ENCODE data around the gene MYO1A.
"Not testable (repeated sequence)": the region's sequence is repeated elsewhere in the genome, so short reads cannot be mapped to it uniquely, and the experiment has no call there.

MYO1A gene

DNA sequence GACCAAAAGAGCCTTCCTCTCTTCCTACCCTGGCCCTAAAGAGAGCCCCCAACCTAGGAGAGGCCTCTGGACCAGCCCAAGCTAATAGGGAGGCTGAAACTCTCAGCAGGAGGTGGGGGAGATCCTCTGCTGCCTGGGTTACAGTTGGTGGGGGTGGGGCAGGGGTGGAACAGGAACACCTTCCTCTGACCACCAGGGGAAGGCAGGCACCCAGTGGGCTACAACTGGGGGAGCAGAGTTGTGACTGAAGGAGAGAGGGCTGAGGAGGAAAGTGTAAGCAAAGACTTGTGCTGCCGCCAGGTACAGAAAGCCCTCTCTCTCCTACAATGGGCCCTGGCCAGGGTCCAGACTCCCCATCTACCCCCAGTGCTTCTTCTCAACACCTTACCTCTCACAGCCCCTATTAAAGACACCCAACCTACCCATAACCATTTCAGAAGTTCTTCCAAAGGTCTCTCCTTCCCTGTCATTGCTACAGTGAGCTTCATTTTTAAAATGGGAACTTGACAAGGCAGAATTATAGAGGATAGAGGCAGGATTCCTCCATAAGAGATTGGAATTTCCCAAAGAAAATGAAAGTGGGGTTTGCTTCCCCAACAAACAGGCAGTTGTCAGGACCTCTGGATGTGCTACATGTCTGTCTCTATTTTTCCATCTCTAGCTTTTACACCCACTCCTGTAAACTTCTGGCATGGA, 1.4 kb downstream of the MYO1A start:
- no peak for FAIRE-seq
- no peak for DNase-seq (ENCODE audit: low spot score)

DNA sequence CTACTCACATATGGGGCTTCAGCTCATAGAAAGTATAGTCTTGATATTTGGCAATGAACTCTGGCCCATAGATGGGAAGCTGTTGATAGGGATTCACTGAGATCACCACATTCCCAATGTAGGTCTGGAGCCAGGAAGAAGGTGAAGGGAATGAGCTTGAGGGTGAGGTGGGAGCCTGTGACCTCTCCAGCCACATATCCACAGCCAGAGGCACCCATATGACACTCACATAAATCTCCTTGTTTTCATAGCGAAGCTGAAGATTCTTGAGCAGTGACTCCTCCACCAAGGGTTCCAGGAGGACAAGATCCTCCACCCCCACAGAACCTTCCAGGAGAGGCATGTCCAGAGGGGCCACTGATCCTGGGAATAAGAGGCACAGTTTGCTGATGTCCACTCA, 1.9 kb downstream of the MYO1A start:
- FAIRE-seq (no peak), DNase-seq (ENCODE audit: low spot score) (peak; percentile 20)

DNA sequence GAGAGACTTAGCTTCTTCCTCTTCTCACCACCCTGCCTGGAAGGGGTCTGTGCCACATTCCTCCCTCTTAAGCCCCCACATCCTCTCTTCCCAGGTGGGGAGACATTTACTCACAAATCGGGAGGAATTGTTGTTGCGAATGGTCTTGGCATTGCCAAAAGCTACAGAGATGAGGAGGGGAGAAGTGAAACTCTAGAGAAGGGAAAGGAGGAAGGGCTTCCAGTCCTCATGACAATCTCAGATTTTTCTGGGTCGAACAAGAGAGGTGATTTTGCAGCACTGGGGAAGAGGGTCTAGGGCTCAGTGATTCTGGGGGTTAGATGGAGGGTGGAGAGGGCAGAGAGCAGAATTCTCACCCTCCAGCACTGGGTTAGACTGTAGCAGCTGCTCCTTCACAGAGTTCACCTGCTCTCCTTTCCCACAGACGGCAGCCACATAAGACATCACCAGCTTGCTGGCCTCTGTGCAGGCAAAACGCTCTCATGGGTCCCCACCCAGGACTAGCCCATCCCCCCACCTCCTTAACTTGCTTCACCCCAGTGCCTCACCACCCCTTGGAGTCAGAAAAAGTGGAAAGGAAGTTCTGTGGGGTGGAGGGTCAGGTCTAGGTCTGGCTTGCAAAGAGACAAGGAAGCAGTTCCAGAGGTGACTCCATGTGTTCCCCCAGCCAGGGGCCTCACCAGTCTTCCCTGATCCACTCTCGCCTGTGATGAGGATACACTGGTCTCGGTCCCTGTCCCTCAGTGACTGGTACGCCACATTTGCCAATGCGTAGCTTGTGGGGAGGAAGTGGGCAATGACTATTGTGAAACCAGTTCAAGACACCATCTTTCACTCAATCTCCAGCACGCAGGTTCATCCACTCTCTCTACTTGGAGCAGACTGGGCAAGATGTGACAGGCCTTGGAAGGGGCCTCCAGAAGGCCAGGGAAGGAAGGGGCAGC, 2.7 kb downstream of the MYO1A start:
- DNase-seq (ENCODE audit: low spot score) = no peak
- FAIRE-seq = no peak

DNA sequence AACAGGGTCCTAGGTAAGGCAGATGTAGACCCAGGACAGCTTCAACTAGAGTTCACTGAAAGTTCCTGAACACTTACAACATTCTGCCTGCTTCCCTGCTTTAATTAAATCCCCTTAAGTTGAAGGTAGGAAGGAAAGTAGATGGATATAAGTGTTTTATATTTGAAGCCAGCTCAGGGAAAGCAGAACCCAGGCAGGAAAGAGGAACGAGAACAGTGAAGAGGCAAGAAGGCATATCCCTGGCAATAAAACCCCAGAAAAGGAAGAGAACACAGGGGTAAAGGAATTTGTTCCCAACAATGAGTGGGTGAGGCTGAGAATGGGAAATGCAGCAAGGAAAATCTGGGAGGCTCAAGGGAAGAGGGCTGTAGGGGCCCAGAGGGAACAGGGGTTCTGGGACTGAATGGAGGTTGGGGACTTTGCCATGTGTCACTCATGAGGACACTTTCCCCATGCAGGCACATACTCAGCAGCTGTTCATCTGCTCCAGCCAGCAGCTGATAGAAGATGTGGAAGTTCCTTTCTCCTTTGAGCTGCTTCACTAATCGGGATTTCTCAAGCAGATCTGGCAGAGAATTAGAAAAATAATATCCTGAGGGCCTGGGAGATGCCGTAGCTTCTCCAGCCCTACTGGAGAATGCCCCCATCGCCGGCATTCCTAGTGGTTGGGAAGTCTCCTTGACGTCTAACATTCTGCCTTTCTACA, 3.7 kb downstream of the MYO1A start:
- FAIRE-seq = no peak
- DNase-seq (ENCODE audit: low spot score) = no peak

DNA sequence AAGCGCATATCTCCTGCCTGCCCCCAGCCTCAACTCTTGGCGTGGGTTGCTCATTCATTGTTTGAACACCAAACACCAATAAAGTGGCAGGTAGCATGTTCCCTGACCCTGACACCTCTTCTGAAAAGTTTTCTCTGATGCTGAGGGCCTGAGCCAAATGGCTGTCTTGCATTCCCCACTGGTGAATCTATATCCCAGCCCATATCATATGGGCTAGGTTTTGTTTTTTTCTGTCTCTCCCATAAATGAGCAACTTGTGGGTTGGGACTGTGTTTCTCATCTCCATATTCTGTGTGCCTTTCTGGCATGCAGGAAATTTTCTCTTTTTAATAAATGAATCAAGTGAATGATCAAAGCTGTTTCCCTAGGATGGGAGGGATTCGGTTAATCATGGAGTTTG, 5.0 kb downstream of the MYO1A start:
- FAIRE-seq = no peak
- no peak for DNase-seq (ENCODE audit: low spot score)

DNA sequence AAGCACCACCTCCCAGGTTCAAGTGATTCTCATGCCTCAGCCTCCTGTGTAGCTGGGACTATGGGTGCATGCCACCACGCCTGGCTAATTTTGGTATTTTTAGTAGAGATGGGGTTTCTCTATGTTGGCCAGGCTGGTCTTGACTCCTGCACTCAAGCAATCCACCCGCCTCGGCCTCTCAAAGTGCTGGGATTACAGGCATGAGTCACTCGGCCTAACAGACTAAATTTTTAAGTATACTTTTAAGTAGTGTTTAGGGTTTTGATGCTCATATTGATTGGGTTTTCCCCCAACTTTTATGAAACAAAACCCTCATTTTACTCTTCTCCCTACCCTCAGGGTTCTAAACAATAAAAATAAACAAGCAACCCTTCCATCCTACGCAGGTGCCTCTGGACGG, 5.5 kb downstream of the MYO1A start:
- DNase-seq (ENCODE audit: low spot score) (no peak), FAIRE-seq (no peak)

DNA sequence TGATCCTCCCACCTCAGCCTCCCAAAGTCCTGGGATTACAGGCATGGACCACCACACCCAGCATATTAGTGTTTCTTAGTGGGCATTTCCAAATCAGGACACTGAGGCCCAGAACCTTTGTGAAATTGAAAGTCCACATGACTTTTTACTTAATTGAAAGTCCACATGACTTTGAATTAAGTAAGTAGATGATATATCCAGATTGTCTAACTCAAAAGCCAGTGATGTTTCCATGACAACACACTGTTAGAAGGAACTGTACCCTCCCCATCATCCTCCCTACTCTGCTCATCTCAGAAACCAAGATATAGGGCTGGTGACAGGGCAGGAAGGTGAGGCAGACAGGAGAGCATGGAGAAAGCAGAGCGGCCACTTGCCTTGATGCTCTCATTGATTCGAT, 7.2 kb downstream of the MYO1A start:
- no peak for DNase-seq (ENCODE audit: low spot score)
- no peak for FAIRE-seq

DNA sequence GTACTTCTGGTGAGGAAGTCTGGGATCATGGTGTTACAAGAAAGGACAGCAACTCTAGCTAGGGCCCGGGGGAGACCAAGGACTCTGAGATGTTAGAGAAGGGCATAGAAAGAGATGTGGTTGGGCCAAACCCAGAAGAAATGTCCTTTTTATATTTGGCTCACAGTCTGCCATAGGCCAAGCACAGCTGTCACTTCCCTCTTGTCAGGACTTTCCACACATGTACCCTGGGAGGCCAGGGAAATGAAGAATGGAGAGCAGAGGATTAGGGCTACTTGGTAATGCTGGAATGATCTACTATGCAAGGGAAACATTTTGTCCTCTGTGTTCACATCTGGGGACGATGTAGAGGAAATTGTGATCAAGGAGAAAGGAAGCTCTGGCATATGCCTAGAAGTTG, 9.2 kb downstream of the MYO1A start:
- no peak for FAIRE-seq

DNA sequence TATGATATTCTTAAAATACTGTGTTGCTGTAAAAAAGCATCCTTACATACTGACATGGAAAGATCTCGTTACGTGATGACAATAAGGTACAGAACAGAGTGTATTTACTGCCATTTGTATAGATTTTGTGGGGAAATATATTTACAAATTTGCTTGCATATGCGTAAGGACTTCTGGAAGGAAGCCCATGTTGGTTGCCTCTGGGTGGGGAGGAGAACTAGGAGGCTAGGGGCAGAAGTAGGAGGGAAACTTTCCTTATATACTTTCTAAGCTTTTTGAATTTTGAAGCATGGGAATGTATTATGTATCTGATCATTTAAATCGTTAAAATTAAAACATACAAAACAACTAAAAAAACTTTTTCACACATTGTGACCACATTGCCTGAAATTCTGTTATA, 9.7 kb downstream of the MYO1A start:
- DNase-seq (ENCODE audit: low spot score) (no peak), FAIRE-seq (no peak)

More for the DNA sequence above, 9.2 kb downstream of the MYO1A start:
- DNase-seq (ENCODE audit: low spot score) = no peak

DNA sequence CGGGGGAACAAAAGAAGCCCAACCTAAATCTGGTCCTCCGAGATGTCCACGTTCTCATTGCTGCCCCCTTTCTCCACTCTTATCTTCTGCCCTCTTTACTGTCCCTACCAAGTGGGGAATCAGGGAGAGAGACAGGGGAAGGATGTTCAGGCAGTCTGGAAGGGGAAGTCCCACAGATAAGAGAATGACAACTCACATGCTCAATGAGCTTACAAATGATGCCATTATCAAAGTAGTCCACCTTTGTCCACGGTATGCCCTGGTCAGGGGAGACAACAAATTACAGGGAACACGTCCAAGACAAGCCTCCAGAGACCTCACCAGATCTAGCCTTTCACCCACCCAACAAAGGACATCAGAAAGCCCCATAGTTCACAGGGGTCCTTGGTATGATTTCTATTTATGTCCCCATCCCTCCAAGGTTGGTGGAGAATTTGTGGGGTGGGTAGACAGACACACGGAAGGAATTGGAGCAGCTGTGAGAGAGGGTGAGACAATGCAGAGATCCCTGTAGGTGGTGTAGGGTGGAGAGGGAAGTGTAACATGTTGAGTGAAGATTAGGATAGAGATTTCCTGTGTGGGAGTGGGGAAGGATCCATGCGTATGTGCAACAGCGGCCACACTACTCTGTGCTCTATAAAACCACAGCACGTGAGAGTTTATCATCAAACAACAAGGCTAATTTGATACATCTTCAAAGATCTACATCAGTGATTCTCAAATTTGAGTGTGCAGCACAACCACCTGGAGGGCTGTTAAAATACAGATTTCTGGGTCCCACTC, 10.7 kb downstream of the MYO1A start:
- DNase-seq (ENCODE audit: low spot score) = no peak
- FAIRE-seq = no peak

DNA sequence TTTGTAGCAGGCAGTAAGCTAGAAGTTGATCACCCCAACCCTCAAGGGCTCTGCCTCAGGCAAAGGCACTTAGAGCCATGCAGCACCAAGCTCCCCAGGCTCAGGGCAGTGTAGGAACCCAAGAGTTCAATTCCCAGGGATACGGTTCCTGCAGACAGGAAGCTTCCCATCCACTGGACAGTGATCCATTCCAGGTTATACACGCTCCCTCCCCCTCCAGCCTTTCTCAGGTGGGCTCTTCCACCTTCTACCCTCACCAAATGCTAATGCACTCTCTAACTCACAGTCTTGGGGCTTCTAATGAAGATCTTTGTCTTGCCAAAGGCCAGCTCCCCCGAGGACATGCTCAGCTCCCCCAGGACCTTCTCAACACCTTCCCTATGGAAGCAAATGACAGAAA, 12.7 kb downstream of the MYO1A start:
- DNase-seq (ENCODE audit: low spot score) = no peak
- no peak for FAIRE-seq

DNA sequence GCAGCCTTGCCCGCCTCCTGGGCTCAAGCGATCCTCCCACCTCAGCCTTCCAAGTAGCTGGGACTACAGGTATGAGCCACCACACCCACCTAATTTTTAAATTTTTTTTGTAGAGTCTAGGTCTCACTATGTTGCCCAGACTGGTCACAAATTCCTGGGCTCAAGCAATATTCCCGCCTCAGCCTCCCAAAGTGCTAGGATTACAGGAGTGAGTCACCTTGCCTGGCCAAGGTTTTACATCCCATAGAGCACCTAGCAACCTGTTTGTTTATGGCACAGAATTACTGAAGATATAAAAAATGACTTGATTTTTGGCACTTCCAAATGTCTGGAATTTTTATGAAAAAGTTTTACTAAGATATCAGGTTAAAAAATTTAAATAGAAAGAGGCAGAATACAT, 16.5 kb downstream of the MYO1A start:
- DNase-seq (ENCODE audit: low spot score) = no peak
- FAIRE-seq = no peak

DNA sequence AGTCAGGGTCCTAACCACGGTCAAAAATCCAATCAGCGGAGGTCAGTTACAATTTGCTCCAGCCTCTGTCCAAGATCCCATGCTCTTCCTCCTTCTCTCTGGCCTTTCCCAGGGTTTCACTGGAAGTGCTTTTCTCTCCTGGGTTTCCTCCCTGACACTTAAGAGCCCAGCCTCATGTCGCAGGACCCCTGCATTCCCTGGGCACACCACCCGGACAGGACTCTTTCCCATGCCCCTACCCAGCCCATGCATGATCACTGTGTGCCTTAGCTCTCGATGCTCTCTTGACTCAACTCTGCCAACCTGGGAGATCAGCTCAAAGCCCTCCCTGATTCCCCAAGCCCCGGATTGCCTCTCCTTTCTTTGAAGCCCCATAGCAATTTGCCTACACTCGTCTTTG, 18.1 kb downstream of the MYO1A start:
- FAIRE-seq (no peak), DNase-seq (ENCODE audit: low spot score) (no peak)

DNA sequence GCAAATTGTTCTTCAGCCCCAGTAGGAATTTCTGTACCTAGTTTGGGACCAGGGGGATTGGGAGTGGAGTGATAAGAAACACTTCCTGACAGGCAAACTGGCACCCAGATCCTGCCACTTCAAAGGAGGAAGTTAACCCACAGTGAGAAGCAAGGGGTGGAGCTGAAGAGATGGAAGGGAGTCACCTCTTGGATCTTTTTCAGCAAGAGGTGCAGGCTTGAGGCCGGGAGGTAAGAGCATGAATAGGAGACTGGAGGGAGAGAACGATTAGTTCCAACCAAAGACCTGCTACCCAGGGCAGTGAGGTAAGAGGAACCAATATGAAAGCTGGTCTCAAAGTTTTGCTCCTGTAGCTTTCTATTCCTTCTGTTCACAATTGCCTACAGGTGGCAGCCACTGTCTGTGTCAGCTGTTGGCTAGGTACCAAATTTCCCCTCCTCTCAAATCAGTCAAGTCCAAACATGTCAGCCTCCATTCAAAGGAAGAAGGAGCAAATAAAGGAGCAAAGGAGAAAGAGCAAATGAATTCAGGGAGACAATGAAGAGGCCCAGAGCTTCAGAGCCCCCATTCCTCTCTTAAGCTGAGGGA, 18.7 kb downstream of the MYO1A start:
- DNase-seq (ENCODE audit: low spot score) (no peak), FAIRE-seq (no peak)

DNA sequence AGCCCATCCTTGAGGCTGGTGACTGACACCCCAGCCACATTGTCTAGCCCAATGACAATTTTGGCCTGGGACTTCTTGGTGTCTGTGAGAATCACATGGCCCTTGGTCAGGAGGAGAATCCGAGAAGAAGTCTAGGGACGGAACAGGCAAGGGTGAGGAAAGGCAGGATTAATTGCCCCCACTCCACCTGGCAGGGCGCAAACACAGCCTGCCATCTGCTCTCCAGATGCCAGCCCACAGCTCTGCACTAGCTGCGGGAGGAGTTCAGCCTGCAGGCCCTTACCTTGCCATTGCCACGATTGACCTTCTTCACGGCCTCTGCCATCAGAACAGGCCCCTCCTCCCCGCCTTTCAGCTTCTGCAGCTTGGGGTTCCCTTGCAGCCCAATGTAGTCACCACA, 20.5 kb downstream of the MYO1A start:
- FAIRE-seq (no peak), DNase-seq (ENCODE audit: low spot score) (no peak)

DNA sequence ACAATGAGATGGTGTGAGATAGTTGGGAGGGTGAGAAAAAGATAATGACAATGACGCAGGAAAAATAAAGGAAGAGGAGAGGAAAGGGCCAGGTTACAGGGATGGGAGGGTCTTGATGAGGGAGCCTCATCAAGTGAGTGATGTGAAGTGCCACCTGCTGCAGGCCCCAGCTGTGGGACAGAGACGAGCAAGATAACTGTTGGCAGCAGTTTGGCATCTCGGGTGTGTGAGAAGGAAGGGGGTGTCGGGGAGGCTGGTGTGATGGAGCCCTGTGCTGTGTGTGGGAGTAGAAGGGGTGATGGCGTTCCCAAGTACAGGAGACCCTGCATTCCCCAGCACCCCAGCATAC, 22.1 kb downstream of the MYO1A start:
- FAIRE-seq = no peak
- no peak for DNase-seq (ENCODE audit: low spot score)

DNA sequence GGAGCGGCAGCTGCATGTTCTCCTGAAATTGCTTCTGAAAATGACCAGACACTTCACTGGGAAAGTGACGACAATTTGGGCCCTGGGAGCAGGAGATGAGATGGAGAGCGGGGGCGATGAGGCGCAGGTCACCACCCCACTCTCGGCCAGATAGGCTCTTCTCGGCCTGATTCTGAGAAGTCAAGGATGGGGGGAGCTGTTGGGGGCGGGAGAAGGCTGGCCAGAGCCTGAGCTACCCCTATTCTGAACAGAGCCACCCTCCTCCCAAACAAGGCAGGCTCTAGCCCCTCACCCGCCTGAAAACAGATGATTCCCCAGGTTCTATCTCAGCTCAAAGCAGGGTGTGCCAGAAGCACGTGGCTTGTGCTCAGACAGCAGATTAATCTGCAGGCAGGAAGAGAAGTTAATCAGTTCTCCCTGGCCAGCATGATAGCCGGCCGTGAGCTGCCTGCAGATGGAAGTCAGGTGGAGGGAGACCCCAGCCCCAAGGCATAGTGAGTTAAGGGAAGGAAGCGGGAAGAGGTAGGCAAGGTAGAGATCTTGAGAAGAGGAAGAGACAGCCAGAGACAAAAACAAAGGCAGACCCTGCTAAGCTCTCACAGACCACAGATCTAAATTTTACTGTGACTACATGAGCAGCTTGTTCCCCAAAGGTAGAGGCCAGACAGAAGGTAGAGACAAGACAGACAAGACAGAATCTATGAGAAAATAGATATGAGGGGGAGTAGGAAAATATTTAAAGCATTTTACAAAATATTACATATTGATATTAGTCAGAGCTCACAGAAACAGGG, 22.7 kb downstream of the MYO1A start:
- FAIRE-seq = no peak
- DNase-seq (ENCODE audit: low spot score) = no peak

DNA sequence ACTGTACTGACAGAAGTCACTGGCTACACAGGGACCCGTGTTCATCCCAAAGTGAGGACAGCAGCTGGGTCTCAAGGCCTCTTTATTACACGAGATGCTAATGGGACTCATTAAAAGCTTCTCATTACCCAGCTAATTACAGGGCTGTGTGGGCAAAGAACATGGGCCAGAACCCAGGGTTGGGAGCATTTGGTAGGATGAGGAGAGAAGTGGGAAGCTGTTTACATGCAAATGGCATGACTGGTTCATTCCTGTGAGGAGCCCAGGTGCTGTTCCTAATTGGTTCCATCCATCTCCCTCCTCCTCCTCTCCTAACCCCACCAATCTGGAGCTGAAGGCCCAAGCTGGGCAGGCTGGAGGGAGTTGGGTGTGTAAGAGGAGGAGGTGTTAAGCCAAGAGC, 24.7 kb downstream of the MYO1A start:
- no peak for FAIRE-seq
- no peak for DNase-seq (ENCODE audit: low spot score)

DNA sequence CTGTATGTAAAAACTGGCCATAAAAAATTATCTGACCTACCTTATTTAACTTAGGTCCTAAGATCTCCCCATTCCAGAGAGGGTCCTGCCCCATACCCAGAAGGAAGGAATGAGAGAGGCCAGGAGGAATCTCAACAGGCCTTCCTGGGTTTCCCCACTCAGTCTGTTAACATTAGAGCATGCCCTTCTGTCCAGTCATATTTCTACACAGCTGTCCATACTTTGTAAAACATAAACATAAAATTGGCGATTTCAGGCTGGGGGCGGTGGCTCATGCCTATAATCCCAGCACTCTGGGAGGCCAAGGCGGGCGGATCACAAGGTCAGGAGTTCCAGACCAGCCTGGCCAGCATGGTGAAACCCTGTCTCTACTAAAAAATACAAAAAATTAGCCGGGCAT, 27.6 kb downstream of the MYO1A start:
- FAIRE-seq = not testable (repeated sequence)

DNA sequence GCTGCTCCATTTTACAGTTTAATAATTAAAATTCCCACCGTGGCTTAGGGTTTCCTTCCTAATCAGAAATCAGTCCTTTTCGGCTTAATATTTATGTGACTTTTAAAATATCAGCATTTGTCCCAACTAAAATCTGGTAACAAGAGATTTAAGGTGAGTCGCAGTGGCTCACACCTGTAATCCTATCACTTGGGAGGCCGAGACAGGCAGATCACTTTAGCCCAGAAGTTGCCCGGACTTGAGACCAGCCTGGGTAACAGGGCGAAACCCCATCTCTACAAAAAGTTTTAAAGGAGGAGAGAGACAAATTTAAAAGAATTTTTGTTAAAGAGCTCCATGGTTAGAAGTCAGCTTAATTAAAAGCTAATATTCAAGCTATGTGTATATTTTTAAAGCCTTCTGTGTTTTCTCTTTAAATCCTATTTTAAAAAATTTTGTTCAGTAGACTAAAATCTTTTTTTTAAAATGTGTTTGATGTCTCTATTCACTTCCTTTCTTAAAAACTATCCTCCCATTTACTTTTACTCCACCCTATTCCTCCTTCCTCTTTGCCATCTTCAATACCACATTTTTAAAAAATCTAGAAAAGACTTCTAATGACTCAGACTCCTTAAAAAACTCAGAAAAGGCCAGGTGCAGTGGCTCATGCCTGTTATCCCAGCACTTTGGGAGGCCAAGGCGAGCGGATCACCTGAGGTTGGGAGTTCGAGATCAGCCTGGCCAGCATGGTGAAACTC, 29.8 kb downstream of the MYO1A start:
- FAIRE-seq (no peak), DNase-seq (ENCODE audit: low spot score) (no peak)

More for the DNA sequence above, 27.6 kb downstream of the MYO1A start:
- DNase-seq (ENCODE audit: low spot score) = not testable (repeated sequence)

Data from RCC 7860 (cell line).